IPS-18a (cell line): Measurements from ENCODE around the gene PLEKHA7.

Experiments used
- H3K27ac ChIP-seq: one replicate; pipeline ENCODE4 v1.5.1; 2013; ENCODE audit warnings: low read length
- H3K27me3 ChIP-seq: one replicate; pipeline ENCODE4 v1.6.1; 2013; ENCODE audit warnings: mild to moderate bottlenecking, low read length; ENCODE audit not compliant: control insufficient read depth, insufficient read depth
- H3K36me3 ChIP-seq: one replicate; pipeline ENCODE4 v1.6.1; 2013; ENCODE audit warnings: low read depth, low read length; ENCODE audit not compliant: control insufficient read depth
- H3K4me1 ChIP-seq: one replicate; pipeline ENCODE4 v1.6.1; 2013; ENCODE audit warnings: low read depth, low read length; ENCODE audit not compliant: control insufficient read depth
- H3K4me3 ChIP-seq: one replicate; pipeline ENCODE4 v1.5.1; 2013; ENCODE audit warnings: low read length
- H3K9ac ChIP-seq: one replicate; pipeline ENCODE4 v1.6.1; 2013; ENCODE audit warnings: mild to moderate bottlenecking, low read length, moderate library complexity
- H3K9me3 ChIP-seq: one replicate; pipeline ENCODE4 v1.6.1; 2013; ENCODE audit warnings: low read depth, low read length; ENCODE audit not compliant: control insufficient read depth

The PLEKHA7 gene

GRCh38 chr11:16986434-16987204 is 27.6 kb downstream of the PLEKHA7 start:
- Histone ChIP-seq H3K36me3 (no peaks in the 10 kb centered on the region), H3K9ac (no peak overlapping the region), H3K4me3 (no peak overlapping the region), H3K4me1 (peaks cover 23% of the 10 kb centered on the region), H3K9me3 (no peaks in the 10 kb centered on the region), H3K27me3 (no peaks in the 10 kb centered on the region), H3K27ac (no peak overlapping the region)

DNA sequence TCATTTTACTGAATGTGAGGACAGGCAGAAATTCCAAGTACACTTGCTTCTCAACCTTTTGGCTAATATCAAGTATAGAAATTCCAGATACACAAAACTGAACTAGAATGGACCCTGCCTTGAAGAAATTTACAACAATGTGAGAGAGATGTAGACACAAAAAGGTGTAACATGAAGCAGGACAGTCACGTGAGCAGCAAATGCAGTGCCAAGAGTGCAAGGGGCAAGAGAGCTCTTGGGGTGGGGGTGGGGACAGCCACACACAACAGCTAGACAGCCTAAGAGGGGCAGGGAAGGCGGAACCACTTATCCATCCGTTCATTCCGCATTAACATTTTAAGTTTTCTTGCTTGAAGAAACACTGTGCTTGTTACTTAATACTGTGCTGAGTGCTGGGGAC is 28.9 kb downstream of the PLEKHA7 start:
- Histone ChIP-seq H3K9me3 (no peaks in the 10 kb centered on the region), H3K27me3 (no peaks in the 10 kb centered on the region), H3K4me3 (no peak overlapping the region), H3K4me1 (peaks cover 26% of the 10 kb centered on the region), H3K27ac (no peak overlapping the region), H3K9ac (no peak overlapping the region), H3K36me3 (no peaks in the 10 kb centered on the region)

GRCh38 chr11:16984229-16984628 is 30.0 kb downstream of the PLEKHA7 start:
- no peak overlapping the region for H3K9ac ChIP-seq
- no peak overlapping the region for H3K27ac ChIP-seq
- H3K27me3 ChIP-seq, result no peaks in the 10 kb centered on the region
- H3K36me3 ChIP-seq, result no peaks in the 10 kb centered on the region
- no peak overlapping the region for H3K4me3 ChIP-seq
- H3K9me3 ChIP-seq, result no peaks in the 10 kb centered on the region
- peaks cover 29% of the 10 kb centered on the region for H3K4me1 ChIP-seq

DNA sequence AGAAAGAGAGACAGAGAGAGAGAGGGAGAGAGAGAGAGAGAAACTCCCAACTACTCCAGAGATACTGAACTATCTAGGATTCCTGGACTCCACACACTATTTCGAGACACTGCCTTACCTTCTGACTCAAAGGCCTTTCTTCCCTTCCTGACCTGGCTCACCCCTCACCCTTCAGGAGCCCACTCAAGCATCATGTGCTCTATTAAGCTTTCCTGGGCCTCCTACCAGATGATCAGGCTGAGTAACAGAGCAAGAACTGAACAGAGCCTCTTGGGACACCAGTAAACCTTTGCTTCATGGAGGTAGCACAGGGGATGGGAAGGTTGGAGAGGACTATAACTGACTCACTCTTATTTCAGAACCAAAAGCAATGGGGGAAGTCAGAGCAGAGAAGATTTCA is 31.4 kb downstream of the PLEKHA7 start:
- Histone ChIP-seq H3K27ac (no peak overlapping the region), H3K9ac (no peak overlapping the region), H3K9me3 (no peaks in the 10 kb centered on the region), H3K4me1 (peaks cover 34% of the 10 kb centered on the region), H3K27me3 (no peaks in the 10 kb centered on the region), H3K4me3 (no peak overlapping the region), H3K36me3 (no peaks in the 10 kb centered on the region)

DNA sequence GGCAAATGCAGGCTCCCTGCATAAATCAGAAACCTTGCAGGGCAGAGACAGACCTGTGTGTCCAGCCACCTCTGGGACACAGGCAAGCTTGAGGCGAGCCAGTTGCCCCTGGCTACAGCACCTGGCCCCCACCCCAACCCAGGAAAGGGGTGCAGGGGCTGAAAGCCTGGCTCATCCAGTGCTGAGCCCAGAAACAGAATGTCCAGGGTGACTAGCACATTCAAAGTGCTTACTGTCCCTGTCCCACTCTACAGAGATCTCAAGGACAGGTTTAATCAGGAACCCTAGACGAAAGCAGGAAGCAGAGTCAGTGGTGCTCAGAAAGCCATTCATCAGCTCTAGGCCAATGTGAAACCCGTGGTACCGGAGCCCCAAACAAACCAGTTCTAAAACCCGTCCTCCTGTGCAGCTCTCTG is 31.9 kb downstream of the PLEKHA7 start:
- H3K27me3 ChIP-seq, result no peaks in the 10 kb centered on the region
- no peak overlapping the region for H3K27ac ChIP-seq
- H3K9ac ChIP-seq, result no peak overlapping the region
- H3K4me3 ChIP-seq, result no peak overlapping the region
- peaks cover 29% of the 10 kb centered on the region for H3K4me1 ChIP-seq
- no peaks in the 10 kb centered on the region for H3K36me3 ChIP-seq
- H3K9me3 ChIP-seq, result no peaks in the 10 kb centered on the region

DNA sequence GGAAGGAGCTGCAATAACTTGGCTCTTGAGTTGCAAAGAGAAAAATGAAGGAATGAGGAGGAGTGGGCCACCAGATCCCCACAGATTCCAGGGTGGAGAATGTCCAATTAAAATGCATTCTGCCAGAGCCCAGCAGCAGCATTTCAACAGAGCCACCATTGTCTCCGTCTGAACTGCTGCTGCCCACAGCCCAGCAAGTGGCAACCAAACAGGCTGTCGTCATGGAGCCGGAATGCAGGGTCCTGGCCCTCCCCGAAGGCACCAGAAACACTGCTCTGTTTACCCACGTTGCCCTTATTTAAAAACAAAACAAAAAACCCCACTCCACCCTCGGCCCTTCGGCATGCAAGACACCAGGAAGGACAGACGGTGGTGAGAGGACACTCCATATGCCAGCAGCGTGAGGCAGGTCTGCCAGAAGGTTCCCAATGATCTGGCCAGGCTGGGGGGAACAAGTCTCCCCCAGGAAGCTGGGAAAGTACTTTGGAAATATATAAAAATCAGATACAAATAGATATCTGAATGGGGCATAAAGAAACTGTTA is 32.5 kb downstream of the PLEKHA7 start:
- Histone ChIP-seq H3K4me3 (no peak overlapping the region), H3K27ac (peak overlapping the region; percentile 29), H3K27me3 (no peaks in the 10 kb centered on the region), H3K36me3 (no peaks in the 10 kb centered on the region), H3K4me1 (peaks cover 24% of the 10 kb centered on the region), H3K9ac (no peak overlapping the region), H3K9me3 (no peaks in the 10 kb centered on the region)

GRCh38 chr11:16979703-16980622 is 34.3 kb downstream of the PLEKHA7 start:
- Histone ChIP-seq H3K9me3 (no peaks in the 10 kb centered on the region), H3K4me3 (no peak overlapping the region), H3K27ac (no peak overlapping the region), H3K9ac (no peak overlapping the region), H3K36me3 (no peaks in the 10 kb centered on the region), H3K27me3 (no peaks in the 10 kb centered on the region), H3K4me1 (peaks cover 17% of the 10 kb centered on the region)

DNA sequence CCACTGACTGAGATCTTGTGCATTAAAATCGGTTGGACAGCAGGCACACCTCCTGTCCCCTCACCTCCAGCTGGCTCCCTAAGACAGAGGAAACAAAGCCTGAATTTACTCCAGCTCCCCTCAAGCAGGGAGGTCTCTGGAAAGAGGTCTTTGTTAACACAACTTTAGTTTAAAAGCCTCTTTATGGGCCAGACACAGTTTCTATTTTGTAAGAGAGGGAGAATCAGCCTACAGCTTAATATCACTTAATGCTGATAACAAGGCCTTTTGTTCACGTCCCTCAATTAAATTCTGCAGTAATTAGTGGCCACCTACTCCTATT is 36.3 kb downstream of the PLEKHA7 start:
- Histone ChIP-seq H3K9ac (no peak overlapping the region), H3K36me3 (no peaks in the 10 kb centered on the region), H3K27me3 (no peaks in the 10 kb centered on the region), H3K4me3 (no peak overlapping the region), H3K4me1 (peaks cover 17% of the 10 kb centered on the region), H3K9me3 (no peaks in the 10 kb centered on the region), H3K27ac (peak overlapping the region; percentile 2)

- Histone ChIP-seq H3K9ac (no peak overlapping the region), H3K4me1 (peaks cover 17% of the 10 kb centered on the region), H3K36me3 (no peaks in the 10 kb centered on the region), H3K27ac (no peak overlapping the region), H3K27me3 (no peaks in the 10 kb centered on the region), H3K4me3 (no peak overlapping the region), H3K9me3 (no peaks in the 10 kb centered on the region)
Measured at GRCh38 chr11:16977136-16977993, 36.8 kb downstream of the PLEKHA7 start.

- H3K9me3 ChIP-seq, result no peaks in the 10 kb centered on the region
- no peak overlapping the region for H3K4me3 ChIP-seq
- no peak overlapping the region for H3K9ac ChIP-seq
- no peak overlapping the region for H3K27ac ChIP-seq
- no peaks in the 10 kb centered on the region for H3K27me3 ChIP-seq
- H3K4me1 ChIP-seq, result peaks cover 13% of the 10 kb centered on the region
- no peaks in the 10 kb centered on the region for H3K36me3 ChIP-seq
Measured at GRCh38 chr11:16976379-16976778, 37.8 kb downstream of the PLEKHA7 start.

DNA sequence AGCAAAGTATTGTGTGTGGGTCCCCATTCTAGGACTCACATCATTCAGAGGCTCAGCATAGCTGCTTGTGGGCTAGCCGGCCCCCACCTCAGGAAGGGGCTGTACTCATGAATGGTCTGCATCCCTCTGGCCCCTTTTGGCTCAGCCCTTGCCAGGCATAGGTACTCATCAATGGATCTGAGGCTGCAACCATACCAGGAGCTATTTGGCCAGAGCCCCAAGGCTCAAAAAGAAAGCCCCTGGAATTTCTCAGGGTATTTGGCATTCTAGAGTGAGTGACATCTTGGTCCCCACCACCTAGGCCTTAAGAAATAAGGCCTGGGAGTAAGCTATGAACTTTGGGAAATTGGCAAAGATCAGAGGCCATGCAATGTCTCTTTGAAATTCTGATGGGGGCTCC is 38.3 kb downstream of the PLEKHA7 start:
- Histone ChIP-seq H3K36me3 (no peaks in the 10 kb centered on the region), H3K4me1 (peaks cover 13% of the 10 kb centered on the region), H3K9me3 (no peaks in the 10 kb centered on the region), H3K4me3 (no peak overlapping the region), H3K27ac (no peak overlapping the region), H3K27me3 (no peaks in the 10 kb centered on the region), H3K9ac (no peak overlapping the region)
